HFF-Myc (cell line): Measurements from ENCODE around the gene QSER1.

ENCODE experiments used
- DNase-seq: peaks from one replicate; pipeline ENCODE4 v3.0.0-alpha.2; 2011; ENCODE audit warnings: low read depth; ENCODE audit errors: extremely low read depth
- H3K4me3 ChIP-seq: replicated peaks from 2 replicates; pipeline ENCODE4 v1.5.1; 2011; ENCODE audit warnings: low read depth, mild to moderate bottlenecking, control low read depth, low read length
- TF ChIP-seq, protein P1 (sequence below): IDR thresholded peaks from 2 replicates; pipeline ENCODE4 v1.5.1; 2012; ENCODE audit warnings: mild to moderate bottlenecking, low read depth, low read length, control low read depth; ENCODE audit errors: missing control alignments

QSER1 gene

DNA sequence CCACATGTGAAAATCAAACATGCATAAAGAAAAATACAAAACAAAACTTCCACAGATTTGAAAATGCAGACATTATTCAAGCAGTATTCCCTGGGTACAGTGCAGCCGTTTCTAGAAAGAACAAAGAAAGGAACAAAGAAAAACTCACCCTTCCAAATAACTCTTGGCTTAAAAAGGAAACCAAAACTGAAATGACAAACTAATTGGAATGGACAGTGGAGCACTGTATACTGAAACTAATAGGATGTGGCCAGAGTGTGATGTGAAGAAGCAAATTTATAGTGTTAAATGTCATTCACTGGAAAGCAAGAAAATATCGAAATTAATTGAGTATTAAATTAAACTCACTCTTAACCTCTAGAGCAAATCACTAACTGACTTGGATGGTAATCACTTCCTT is 55.4 kb downstream of the QSER1 start:
- no peak for DNase-seq
- H3K4me3 ChIP-seq = no peak overlapping the region
- TF ChIP-seq, protein P1, sequence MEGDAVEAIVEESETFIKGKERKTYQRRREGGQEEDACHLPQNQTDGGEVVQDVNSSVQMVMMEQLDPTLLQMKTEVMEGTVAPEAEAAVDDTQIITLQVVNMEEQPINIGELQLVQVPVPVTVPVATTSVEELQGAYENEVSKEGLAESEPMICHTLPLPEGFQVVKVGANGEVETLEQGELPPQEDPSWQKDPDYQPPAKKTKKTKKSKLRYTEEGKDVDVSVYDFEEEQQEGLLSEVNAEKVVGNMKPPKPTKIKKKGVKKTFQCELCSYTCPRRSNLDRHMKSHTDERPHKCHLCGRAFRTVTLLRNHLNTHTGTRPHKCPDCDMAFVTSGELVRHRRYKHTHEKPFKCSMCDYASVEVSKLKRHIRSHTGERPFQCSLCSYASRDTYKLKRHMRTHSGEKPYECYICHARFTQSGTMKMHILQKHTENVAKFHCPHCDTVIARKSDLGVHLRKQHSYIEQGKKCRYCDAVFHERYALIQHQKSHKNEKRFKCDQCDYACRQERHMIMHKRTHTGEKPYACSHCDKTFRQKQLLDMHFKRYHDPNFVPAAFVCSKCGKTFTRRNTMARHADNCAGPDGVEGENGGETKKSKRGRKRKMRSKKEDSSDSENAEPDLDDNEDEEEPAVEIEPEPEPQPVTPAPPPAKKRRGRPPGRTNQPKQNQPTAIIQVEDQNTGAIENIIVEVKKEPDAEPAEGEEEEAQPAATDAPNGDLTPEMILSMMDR = no peak

DNA sequence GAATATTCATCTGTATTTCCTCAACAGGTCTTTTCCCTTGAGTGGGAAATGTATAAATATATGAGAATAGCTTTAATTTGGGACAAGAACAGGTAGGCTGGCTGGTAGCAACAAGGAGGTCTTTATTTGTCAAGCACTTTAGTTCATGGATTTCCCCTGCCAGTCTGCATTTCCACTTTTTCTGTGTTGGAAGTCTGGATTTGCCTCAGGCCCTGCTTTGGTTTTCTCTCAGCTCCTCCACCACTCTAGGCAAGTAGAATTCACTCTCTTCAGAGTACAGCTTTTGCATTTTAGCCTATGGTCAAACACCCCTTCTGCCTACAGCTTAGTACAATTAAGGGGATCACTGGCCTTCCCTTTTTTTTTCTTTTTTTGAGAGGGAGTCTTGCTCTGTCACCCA is 57.1 kb downstream of the QSER1 start:
- H3K4me3 ChIP-seq = no peak overlapping the region
- no peak for DNase-seq
- TF ChIP-seq, protein P1 = no peak

DNA sequence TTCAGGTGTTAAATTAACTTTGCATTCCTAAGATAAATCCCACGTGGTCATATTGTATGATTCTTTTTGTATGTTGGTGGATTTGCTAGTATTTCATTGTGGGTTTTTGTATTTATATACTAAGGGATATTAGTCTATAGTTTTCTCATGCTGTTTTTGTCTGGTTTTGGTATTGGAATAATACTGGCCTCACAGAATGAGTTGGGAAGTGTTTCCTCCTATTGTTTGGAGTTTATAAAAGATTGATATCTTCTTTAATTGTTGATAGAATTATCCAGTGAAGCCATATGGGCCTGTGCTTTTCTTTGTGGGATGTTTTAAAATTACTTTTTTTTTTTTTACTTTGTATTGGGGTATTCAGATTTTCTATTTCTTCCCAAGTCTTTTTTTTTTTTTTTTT is 59.8 kb downstream of the QSER1 start:
- no peak overlapping the region for H3K4me3 ChIP-seq
- no peak for DNase-seq
- TF ChIP-seq, protein P1 = no peak

DNA sequence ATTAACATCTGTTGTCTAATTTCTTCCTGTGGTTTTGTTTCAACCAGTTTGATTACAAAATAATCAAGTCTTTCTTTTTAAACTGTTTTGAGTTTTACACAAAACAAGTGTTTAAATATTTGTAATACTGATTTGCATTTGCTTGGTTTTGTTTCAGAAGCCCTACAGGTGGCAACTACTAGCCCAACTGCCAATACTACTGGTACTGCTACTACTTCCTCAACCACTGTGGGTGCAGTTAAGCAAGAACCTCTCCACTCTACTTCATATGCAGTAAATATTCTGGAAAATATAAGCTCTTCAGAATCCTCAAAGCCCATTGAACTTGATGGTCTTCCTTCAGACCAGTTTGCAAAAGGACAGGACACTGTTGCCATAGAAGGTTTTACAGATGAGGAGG is 61.1 kb downstream of the QSER1 start:
- TF ChIP-seq, protein P1 = no peak
- no peak for DNase-seq
- H3K4me3 ChIP-seq = no peak overlapping the region

DNA sequence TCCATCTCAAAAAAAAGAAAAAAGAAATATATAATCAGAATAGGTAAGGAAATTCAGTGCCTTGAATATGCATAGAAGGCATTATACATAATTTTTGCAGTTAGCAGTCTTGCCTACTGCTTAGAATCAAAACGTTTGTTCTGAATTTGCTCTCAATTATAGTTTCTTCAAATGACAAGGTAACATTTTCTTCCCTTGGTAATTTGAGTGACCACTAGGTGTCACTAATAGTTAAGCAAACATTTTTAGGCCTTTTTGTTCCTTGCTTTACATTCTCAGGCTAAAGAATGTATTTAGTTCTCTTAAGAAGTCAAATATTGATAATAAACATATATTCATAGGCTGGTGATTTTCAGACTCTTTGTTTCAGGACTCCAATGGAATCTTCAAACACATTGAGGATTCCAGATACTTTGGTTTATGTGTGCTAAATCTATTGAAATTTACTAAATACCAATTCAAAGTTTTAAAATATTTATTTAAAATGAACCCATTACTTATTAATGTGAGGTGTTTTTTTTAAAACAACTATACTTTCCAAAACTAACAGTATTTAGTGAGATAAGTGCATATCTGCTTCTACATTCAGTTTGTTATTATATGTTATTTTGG is 68.0 kb downstream of the QSER1 start:
- TF ChIP-seq, protein P1 = peak; percentile 27
- peak; percentile 12 for DNase-seq
- no peak overlapping the region for H3K4me3 ChIP-seq

DNA sequence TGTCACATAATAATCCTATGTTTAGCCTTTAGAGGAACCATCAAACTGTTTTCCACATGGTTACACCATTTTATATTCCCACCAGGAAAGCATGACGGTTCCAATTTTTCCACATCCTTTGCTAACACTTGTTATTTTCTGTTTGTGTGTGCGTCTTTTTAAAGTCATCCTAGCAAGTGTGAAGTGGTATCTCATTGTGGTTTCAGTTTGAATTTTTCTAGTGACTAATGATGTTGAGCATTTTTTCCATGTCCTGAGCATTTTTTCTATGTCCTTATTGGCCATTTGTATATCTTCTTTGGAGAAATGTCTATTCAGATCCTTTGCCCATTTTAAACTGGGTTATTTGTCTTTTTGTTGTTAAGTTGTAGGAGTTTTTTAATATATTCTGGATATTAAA is 69.4 kb downstream of the QSER1 start:
- no peak for DNase-seq
- TF ChIP-seq, protein P1 = no peak

DNA sequence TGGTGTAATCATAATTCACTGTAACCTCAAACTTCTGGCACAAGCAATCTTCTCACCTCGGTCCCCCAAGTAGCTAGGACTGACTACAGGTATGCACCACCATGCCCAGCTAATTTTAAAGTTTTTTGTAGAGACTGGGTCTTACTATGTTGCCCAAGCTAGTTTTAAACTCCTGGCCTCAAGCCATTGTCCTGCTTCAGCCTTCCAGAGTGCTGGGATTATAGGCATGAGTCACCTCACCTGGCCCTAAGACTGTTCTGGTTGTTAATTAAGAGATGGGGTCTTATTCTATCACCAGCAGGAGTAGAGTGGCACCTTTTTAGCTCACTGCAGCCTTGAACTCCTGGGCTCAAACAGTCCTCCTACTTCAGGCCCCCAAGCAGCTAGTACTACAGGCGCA is 71.1 kb downstream of the QSER1 start:
- DNase-seq = no peak
- TF ChIP-seq, protein P1 = no peak
- no peak overlapping the region for H3K4me3 ChIP-seq

More for the DNA sequence above, 69.4 kb downstream of the QSER1 start:
- no peak overlapping the region for H3K4me3 ChIP-seq
